ENCODE data around the gene YJEFN3.

The YJEFN3 gene

GRCh38 chr19:19528721-19529490 lies at the start of gene YJEFN3:
TSS of gene YJEFN3 (plus strand) at chr19:19528911. CDS start at chr19:19528933, 22 bp downstream.
- no peak for DNase-seq

- DNase-seq = no peak
Observed at GRCh38 chr19:19480688-19481087, 48.0 kb upstream of the YJEFN3 start.

- DNase-seq = no peak
Observed at GRCh38 chr19:19482809-19483596, 45.7 kb upstream of the YJEFN3 start.

- DNase-seq = no peak
Observed at GRCh38 chr19:19485161-19485997, 43.3 kb upstream of the YJEFN3 start.

- no peak for DNase-seq
Observed at GRCh38 chr19:19485998-19486290, 42.8 kb upstream of the YJEFN3 start.

- no peak for DNase-seq
Observed at GRCh38 chr19:19486343-19487076, 42.2 kb upstream of the YJEFN3 start.

- no peak for DNase-seq
Observed at GRCh38 chr19:19487077-19487949, 41.4 kb upstream of the YJEFN3 start.

GRCh38 chr19:19487950-19488874 lies 40.5 kb upstream of the YJEFN3 start:
- DNase-seq = peak; percentile 80

- peak; percentile 97 for DNase-seq
Observed at GRCh38 chr19:19488875-19489690, 39.6 kb upstream of the YJEFN3 start.

GRCh38 chr19:19489804-19490204 lies 38.9 kb upstream of the YJEFN3 start:
- DNase-seq = no peak

GRCh38 chr19:19490214-19490968 lies 38.3 kb upstream of the YJEFN3 start:
- peak; percentile 90 for DNase-seq

GRCh38 chr19:19491321-19492025 lies 37.2 kb upstream of the YJEFN3 start:
- DNase-seq = no peak

GRCh38 chr19:19492026-19492610 lies 36.6 kb upstream of the YJEFN3 start:
- no peak for DNase-seq

GRCh38 chr19:19493841-19494546 lies 34.7 kb upstream of the YJEFN3 start:
- DNase-seq = no peak

- DNase-seq = no peak
Observed at GRCh38 chr19:19495614-19496603, 32.8 kb upstream of the YJEFN3 start.
